Upper lobe of right lung (tissue), 1 donor: ENCODE results near the gene MCOLN3. TPM values are rescaled to one million over a fixed set of nuclear protein-coding genes. Genes with fewer than 3 reads are reported as not detected.
"Not testable (repeated sequence)": the region's sequence is repeated elsewhere in the genome, so short reads cannot be mapped to it uniquely, and the experiment has no call there.

Source experiments
- ATAC-seq: fragments of 200-7000 bp; cut with Tn5 transposase; one replicate; pipeline ENCODE4 v1.9.1; 2020; ENCODE audit warnings: mild to moderate bottlenecking, moderate library complexity
- DNase-seq: peaks from one replicate; pipeline ENCODE4 v3.0.0-alpha.2; 2020
- H3K27ac ChIP-seq: fragments of 200-600 bp; one replicate; pipeline ENCODE4 v1.8.0; 2022
- H3K27me3 ChIP-seq: fragments of 200-600 bp; one replicate; pipeline ENCODE4 v1.8.0; 2022; ENCODE audit warnings: mild to moderate bottlenecking
- H3K36me3 ChIP-seq: fragments of 200-600 bp; one replicate; pipeline ENCODE4 v1.8.0; 2022
- H3K4me1 ChIP-seq: fragments of 200-600 bp; one replicate; pipeline ENCODE4 v1.8.0; 2022
- H3K4me3 ChIP-seq: fragments of 200-600 bp; one replicate; pipeline ENCODE4 v1.8.0; 2022; ENCODE audit warnings: mild to moderate bottlenecking
- H3K9me3 ChIP-seq: fragments of 200-600 bp; one replicate; pipeline ENCODE4 v1.8.0; 2022
- CTCF ChIP-seq: fragments of 200-600 bp; IDR thresholded peaks from one replicate; pipeline ENCODE4 v1.8.0; 2022; ENCODE audit warnings: antibody characterized with exemption
- intact Hi-C: fragments of 100-400 bp; cut with DNase I; formaldehyde crosslinking; loops from one replicate; pipeline ENCODE4 v1.11.0; 2022
- total RNA-seq: library from RNA; stranded (reverse); fragmentation: NEBNext Ultra II Directional; extraction: Animal tissue kit (Norgen Biotek cat#: 25700); gene quantifications from one replicate; pipeline ENCODE4 v1.2.1, GENCODE V29; 2021
- donor health status: DM: no; HTN: yes; CAD: no; lungs with severe emphysema.

Gene MCOLN3
- total RNA-seq, 1 donor from 2014 or later = 14.0 TPM

- no peaks in the 10 kb centered on the region for H3K36me3 ChIP-seq
- H3K4me3 ChIP-seq = no peak overlapping the region
- H3K4me1 ChIP-seq = no peaks in the 10 kb centered on the region
- intact Hi-C loops = no loop called here
- ATAC-seq = no peak
- no peaks in the 10 kb centered on the region for H3K9me3 ChIP-seq
- H3K27ac ChIP-seq = no peak overlapping the region
- no peaks in the 10 kb centered on the region for H3K27me3 ChIP-seq
- no peak for TF ChIP-seq CTCF
- DNase-seq = no peak
Observed at GRCh38 chr1:85019994-85020393, 28.3 kb downstream of the MCOLN3 start.

GRCh38 chr1:85015826-85016225 lies 32.5 kb downstream of the MCOLN3 start:
- DNase-seq (no peak), ATAC-seq (no peak)
- Histone ChIP-seq H3K9me3 (no peaks in the 10 kb centered on the region), H3K27ac (no peak overlapping the region), H3K4me3 (no peak overlapping the region), H3K4me1 (no peaks in the 10 kb centered on the region), H3K36me3 (no peaks in the 10 kb centered on the region), H3K27me3 (no peaks in the 10 kb centered on the region)
- intact Hi-C loops = no loop called here
- TF ChIP-seq CTCF = no peak

GRCh38 chr1:85005641-85006040 lies 42.7 kb downstream of the MCOLN3 start:
- DNase-seq, H3K36me3 ChIP-seq, H3K9me3 ChIP-seq, H3K4me1 ChIP-seq, ATAC-seq, H3K27ac ChIP-seq, H3K4me3 ChIP-seq, intact Hi-C loops: not testable (repeated sequence)
- peaks cover 16% of the 10 kb centered on the region for H3K27me3 ChIP-seq

- Histone ChIP-seq H3K27ac (no peak overlapping the region), H3K4me1 (peaks cover 8% of the 10 kb centered on the region), H3K4me3 (no peak overlapping the region), H3K9me3 (no peaks in the 10 kb centered on the region), H3K27me3 (peaks cover 27% of the 10 kb centered on the region), H3K36me3 (no peaks in the 10 kb centered on the region)
- no peak for TF ChIP-seq CTCF
- no peak for ATAC-seq
- DNase-seq = no peak
- intact Hi-C loops = no loop called here
Observed at GRCh38 chr1:85001742-85002141, 46.6 kb downstream of the MCOLN3 start.

- Histone ChIP-seq H3K36me3 (no peaks in the 10 kb centered on the region), H3K27me3 (peaks cover 27% of the 10 kb centered on the region), H3K9me3 (no peaks in the 10 kb centered on the region), H3K27ac (no peak overlapping the region), H3K4me1 (peaks cover 11% of the 10 kb centered on the region), H3K4me3 (peak overlapping the region; percentile 65)
- ATAC-seq (peak; percentile 34), DNase-seq (no peak)
- TF ChIP-seq CTCF = no peak
- intact Hi-C loops = no loop called here
Observed at GRCh38 chr1:84998642-84999280, 49.5 kb downstream of the MCOLN3 start.

- intact Hi-C loops = no loop called here
Observed at GRCh38 chr1:84997667-84998600, 50.4 kb downstream of the MCOLN3 start.

More at GRCh38 chr1:84997667-84998600, 50.4 kb downstream of the MCOLN3 start:
- no peak for DNase-seq
- TF ChIP-seq CTCF = no peak
- Histone ChIP-seq H3K27me3 (peaks cover 23% of the 10 kb centered on the region), H3K4me1 (peaks cover 11% of the 10 kb centered on the region), H3K9me3 (no peaks in the 10 kb centered on the region), H3K4me3 (peak overlapping the region; percentile 65), H3K36me3 (no peaks in the 10 kb centered on the region), H3K27ac (no peak overlapping the region)
- ATAC-seq = peak; percentile 35
